Measurements from ENCODE around the gene DDX5.
"Not testable (repeated sequence)": the region's sequence is repeated elsewhere in the genome, so short reads cannot be mapped to it uniquely, and the experiment has no call there.

DNA sequence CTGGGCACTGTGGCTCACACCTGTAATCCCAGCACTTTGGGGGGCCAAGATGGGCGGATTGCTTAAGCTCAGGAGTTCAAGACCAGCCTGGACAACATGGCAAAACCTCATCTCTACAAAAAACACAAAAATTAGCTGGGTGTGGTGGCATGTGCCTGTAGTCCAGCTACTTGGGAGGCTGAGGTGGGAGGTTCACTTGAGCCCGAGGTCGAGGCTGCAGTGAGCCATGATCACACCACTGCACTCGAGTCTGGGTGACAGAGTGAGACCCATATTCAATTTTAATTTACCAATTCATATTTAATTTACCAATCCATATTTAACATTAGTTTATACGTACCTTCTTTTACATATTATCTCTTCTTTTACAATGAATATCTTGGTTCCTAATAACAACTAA lies 10.8 kb downstream of the DDX5 start:
- TF ChIP-seq TAF1 (IDR thresholded peaks at IDR 0.05; ENCODE audit: borderline replicate concordance, low read depth, low read length); EZH2phosphoT487 (IDR thresholded peaks at IDR 0.05; ENCODE audit: borderline replicate concordance, low read depth); NRF1 (IDR thresholded peaks at IDR 0.05; ENCODE audit: low read depth, low read length): not testable (repeated sequence)
- TF ChIP-seq, protein P1, sequence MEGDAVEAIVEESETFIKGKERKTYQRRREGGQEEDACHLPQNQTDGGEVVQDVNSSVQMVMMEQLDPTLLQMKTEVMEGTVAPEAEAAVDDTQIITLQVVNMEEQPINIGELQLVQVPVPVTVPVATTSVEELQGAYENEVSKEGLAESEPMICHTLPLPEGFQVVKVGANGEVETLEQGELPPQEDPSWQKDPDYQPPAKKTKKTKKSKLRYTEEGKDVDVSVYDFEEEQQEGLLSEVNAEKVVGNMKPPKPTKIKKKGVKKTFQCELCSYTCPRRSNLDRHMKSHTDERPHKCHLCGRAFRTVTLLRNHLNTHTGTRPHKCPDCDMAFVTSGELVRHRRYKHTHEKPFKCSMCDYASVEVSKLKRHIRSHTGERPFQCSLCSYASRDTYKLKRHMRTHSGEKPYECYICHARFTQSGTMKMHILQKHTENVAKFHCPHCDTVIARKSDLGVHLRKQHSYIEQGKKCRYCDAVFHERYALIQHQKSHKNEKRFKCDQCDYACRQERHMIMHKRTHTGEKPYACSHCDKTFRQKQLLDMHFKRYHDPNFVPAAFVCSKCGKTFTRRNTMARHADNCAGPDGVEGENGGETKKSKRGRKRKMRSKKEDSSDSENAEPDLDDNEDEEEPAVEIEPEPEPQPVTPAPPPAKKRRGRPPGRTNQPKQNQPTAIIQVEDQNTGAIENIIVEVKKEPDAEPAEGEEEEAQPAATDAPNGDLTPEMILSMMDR (IDR thresholded peaks at IDR 0.05): not testable (repeated sequence)
- TF ChIP-seq, protein P2, sequence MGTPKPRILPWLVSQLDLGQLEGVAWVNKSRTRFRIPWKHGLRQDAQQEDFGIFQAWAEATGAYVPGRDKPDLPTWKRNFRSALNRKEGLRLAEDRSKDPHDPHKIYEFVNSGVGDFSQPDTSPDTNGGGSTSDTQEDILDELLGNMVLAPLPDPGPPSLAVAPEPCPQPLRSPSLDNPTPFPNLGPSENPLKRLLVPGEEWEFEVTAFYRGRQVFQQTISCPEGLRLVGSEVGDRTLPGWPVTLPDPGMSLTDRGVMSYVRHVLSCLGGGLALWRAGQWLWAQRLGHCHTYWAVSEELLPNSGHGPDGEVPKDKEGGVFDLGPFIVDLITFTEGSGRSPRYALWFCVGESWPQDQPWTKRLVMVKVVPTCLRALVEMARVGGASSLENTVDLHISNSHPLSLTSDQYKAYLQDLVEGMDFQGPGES (IDR thresholded peaks at IDR 0.05; ENCODE audit: low read depth, low read length): not testable (repeated sequence)
